ENCODE data around the gene PRR36. TPM values are rescaled to one million over a fixed set of nuclear protein-coding genes. Genes with fewer than 3 reads are reported as not detected.

The PRR36 gene
- polyA plus RNA-seq, 4 donors, result 0.22 to 0.47 TPM; not detected in 2

- Histone ChIP-seq H3K27ac (ENCODE audit: low read depth in 1 of 3, low read length in 2 of 3) (peak overlapping the region in 1 of 3 donors; percentile 49), H3K27me3 (ENCODE audit: control insufficient read depth in 3 of 3, insufficient read depth in 3 of 3, low read length in 3 of 3) (peaks cover 0 to 2% (median 0%) of the 10 kb centered on the region in 3 donors), H3K36me3 (ENCODE audit: control insufficient read depth in 3 of 3, insufficient read depth in 2 of 3, low read depth in 1 of 3, low read length in 3 of 3) (peaks cover 0 to 3% (median 0%) of the 10 kb centered on the region in 3 donors), H3K4me1 (ENCODE audit: control insufficient read depth in 3 of 3, insufficient read depth in 2 of 3, low read depth in 1 of 3, low read length in 2 of 3) (peaks cover 0 to 11% (median 7%) of the 10 kb centered on the region in 3 donors), H3K9me3 (ENCODE audit: control insufficient read depth in 2 of 2, insufficient read depth in 1 of 2, low read depth in 1 of 2, low read length in 1 of 2) (peaks cover 0 to 2% of the 10 kb centered on the region in 2 donors), H3K4me3 (ENCODE audit: low read depth in 1 of 3, low read length in 3 of 3) (no peak overlapping the region)
- FAIRE-seq (no peak), DNase-seq (peak; percentile 54 to 95)
- 37 to 63% (median 43%) methylated on average over 23 of the region's 23 CpGs for WGBS, 3 donors
These were observed 40.7 kb downstream of the PRR36 start for GRCh38 chr19:7833225-7834099.

GRCh38 chr19:7832781-7833180, 41.4 kb downstream of the PRR36 start:
- 53 to 65% (median 59%) methylated on average over 12 of the region's 12 CpGs for WGBS, 3 donors
- peaks cover 0 to 11% (median 7%) of the 10 kb centered on the region in 3 donors for H3K4me1 ChIP-seq (ENCODE audit: control insufficient read depth in 3 of 3, insufficient read depth in 2 of 3, low read depth in 1 of 3, low read length in 2 of 3)
- H3K9me3 ChIP-seq (ENCODE audit: control insufficient read depth in 2 of 2, insufficient read depth in 1 of 2, low read depth in 1 of 2, low read length in 1 of 2), result peaks cover 0 to 2% of the 10 kb centered on the region in 2 donors
- H3K36me3 ChIP-seq (ENCODE audit: control insufficient read depth in 3 of 3, insufficient read depth in 2 of 3, low read depth in 1 of 3, low read length in 3 of 3), result peaks cover 0 to 3% (median 0%) of the 10 kb centered on the region in 3 donors
- H3K27me3 ChIP-seq (ENCODE audit: control insufficient read depth in 3 of 3, insufficient read depth in 3 of 3, low read length in 3 of 3), result peaks cover 0 to 2% (median 0%) of the 10 kb centered on the region in 3 donors
- DNase-seq, result peak in 1 of 2 donors; percentile 18
- FAIRE-seq, result no peak
- no peak overlapping the region for H3K4me3 ChIP-seq (ENCODE audit: low read depth in 1 of 3, low read length in 3 of 3)
- peak overlapping the region in 1 of 3 donors; percentile 49 for H3K27ac ChIP-seq (ENCODE audit: low read depth in 1 of 3, low read length in 2 of 3)

- no peak overlapping the region for H3K27ac ChIP-seq (ENCODE audit: low read depth in 1 of 3, low read length in 2 of 3)
- H3K4me1 ChIP-seq (ENCODE audit: control insufficient read depth in 3 of 3, insufficient read depth in 2 of 3, low read depth in 1 of 3, low read length in 2 of 3), result peaks cover 0 to 11% (median 7%) of the 10 kb centered on the region in 3 donors
- H3K9me3 ChIP-seq (ENCODE audit: control insufficient read depth in 2 of 2, insufficient read depth in 1 of 2, low read depth in 1 of 2, low read length in 1 of 2), result peaks cover 0 to 2% of the 10 kb centered on the region in 2 donors
- H3K4me3 ChIP-seq (ENCODE audit: low read depth in 1 of 3, low read length in 3 of 3), result no peak overlapping the region
- FAIRE-seq (no peak), DNase-seq (no peak)
- peaks cover 0 to 5% (median 0%) of the 10 kb centered on the region in 3 donors for H3K27me3 ChIP-seq (ENCODE audit: control insufficient read depth in 3 of 3, insufficient read depth in 3 of 3, low read length in 3 of 3)
- WGBS, 3 donors, result 89 to 94% (median 92%) methylated on average over 17 of the region's 17 CpGs
- peaks cover 0 to 3% (median 0%) of the 10 kb centered on the region in 3 donors for H3K36me3 ChIP-seq (ENCODE audit: control insufficient read depth in 3 of 3, insufficient read depth in 2 of 3, low read depth in 1 of 3, low read length in 3 of 3)
These were observed 42.2 kb downstream of the PRR36 start for GRCh38 chr19:7832009-7832408.

- WGBS, 3 donors, result 61 to 70% (median 63%) methylated on average over 9 to 10 of the region's 10 CpGs
- peaks cover 0 to 11% (median 7%) of the 10 kb centered on the region in 3 donors for H3K4me1 ChIP-seq (ENCODE audit: control insufficient read depth in 3 of 3, insufficient read depth in 2 of 3, low read depth in 1 of 3, low read length in 2 of 3)
These were observed 42.7 kb downstream of the PRR36 start for GRCh38 chr19:7831452-7831851.

GRCh38 chr19:7830823-7831222, 43.4 kb downstream of the PRR36 start:
- Histone ChIP-seq H3K27ac (ENCODE audit: low read depth in 1 of 3, low read length in 2 of 3) (no peak overlapping the region), H3K4me3 (ENCODE audit: low read depth in 1 of 3, low read length in 3 of 3) (peak overlapping the region in 2 of 3 donors; percentile 49 to 67), H3K4me1 (ENCODE audit: control insufficient read depth in 3 of 3, insufficient read depth in 2 of 3, low read depth in 1 of 3, low read length in 2 of 3) (peaks cover 0 to 11% (median 7%) of the 10 kb centered on the region in 3 donors), H3K27me3 (ENCODE audit: control insufficient read depth in 3 of 3, insufficient read depth in 3 of 3, low read length in 3 of 3) (peaks cover 0 to 5% (median 0%) of the 10 kb centered on the region in 3 donors), H3K9me3 (ENCODE audit: control insufficient read depth in 2 of 2, insufficient read depth in 1 of 2, low read depth in 1 of 2, low read length in 1 of 2) (peaks cover 0 to 2% of the 10 kb centered on the region in 2 donors), H3K36me3 (ENCODE audit: control insufficient read depth in 3 of 3, insufficient read depth in 2 of 3, low read depth in 1 of 3, low read length in 3 of 3) (peaks cover 0 to 3% (median 0%) of the 10 kb centered on the region in 3 donors)
- no peak for FAIRE-seq
- WGBS, 3 donors, result 18 to 39% (median 36%) methylated on average over 5 to 7 of the region's 7 CpGs
- no peak for DNase-seq

More at GRCh38 chr19:7831452-7831851, 42.7 kb downstream of the PRR36 start:
- Histone ChIP-seq H3K36me3 (ENCODE audit: control insufficient read depth in 3 of 3, insufficient read depth in 2 of 3, low read depth in 1 of 3, low read length in 3 of 3) (peaks cover 0 to 3% (median 0%) of the 10 kb centered on the region in 3 donors), H3K9me3 (ENCODE audit: control insufficient read depth in 2 of 2, insufficient read depth in 1 of 2, low read depth in 1 of 2, low read length in 1 of 2) (peaks cover 0 to 2% of the 10 kb centered on the region in 2 donors), H3K27ac (ENCODE audit: low read depth in 1 of 3, low read length in 2 of 3) (no peak overlapping the region), H3K27me3 (ENCODE audit: control insufficient read depth in 3 of 3, insufficient read depth in 3 of 3, low read length in 3 of 3) (peaks cover 0 to 5% (median 0%) of the 10 kb centered on the region in 3 donors), H3K4me3 (ENCODE audit: low read depth in 1 of 3, low read length in 3 of 3) (no peak overlapping the region)
- peak in 1 of 2 donors; percentile 26 for DNase-seq
- no peak for FAIRE-seq

GRCh38 chr19:7830272-7830771, 43.9 kb downstream of the PRR36 start:
- WGBS, 3 donors, result 2 to 23% (median 8%) methylated on average over 3 to 53 of the region's 53 CpGs
- peaks cover 0 to 5% (median 0%) of the 10 kb centered on the region in 3 donors for H3K27me3 ChIP-seq (ENCODE audit: control insufficient read depth in 3 of 3, insufficient read depth in 3 of 3, low read length in 3 of 3)
- no peak for DNase-seq

GRCh38 chr19:7829561-7830271, 44.5 kb downstream of the PRR36 start, which contains the start of gene EVI5L:
TSS of gene EVI5L (plus strand) at chr19:7830218. CDS start at chr19:7846543, 16,325 bp downstream.
- peak within 1 kb of the TSS in 1 of 3 donors; percentile 61 for H3K27ac ChIP-seq (ENCODE audit: low read depth in 1 of 3, low read length in 2 of 3)
- WGBS, 3 donors, result 0 to 1% (median 0%) methylated on average over 42 to 45 of the region's 45 CpGs
- DNase-seq (peak; percentile 99 to 100), FAIRE-seq (peak; percentile 77)
- H3K27me3 ChIP-seq (ENCODE audit: control insufficient read depth in 3 of 3, insufficient read depth in 3 of 3, low read length in 3 of 3), result peaks cover 0 to 5% (median 0%) of the 10 kb centered on the region in 3 donors
- H3K9me3 ChIP-seq (ENCODE audit: control insufficient read depth in 2 of 2, insufficient read depth in 1 of 2, low read depth in 1 of 2, low read length in 1 of 2), result no peaks in the 10 kb centered on the region
- H3K36me3 ChIP-seq (ENCODE audit: control insufficient read depth in 3 of 3, insufficient read depth in 2 of 3, low read depth in 1 of 3, low read length in 3 of 3), result peaks cover 0 to 3% (median 0%) of the 10 kb centered on the region in 3 donors
- H3K4me3 ChIP-seq (ENCODE audit: low read depth in 1 of 3, low read length in 3 of 3), result peak within 1 kb of the TSS; percentile 49 to 86 (median 67)
- peaks cover 0 to 11% (median 7%) of the 10 kb centered on the region in 3 donors for H3K4me1 ChIP-seq (ENCODE audit: control insufficient read depth in 3 of 3, insufficient read depth in 2 of 3, low read depth in 1 of 3, low read length in 2 of 3)

More at GRCh38 chr19:7830272-7830771, 43.9 kb downstream of the PRR36 start:
- no peak for FAIRE-seq
- Histone ChIP-seq H3K4me1 (ENCODE audit: control insufficient read depth in 3 of 3, insufficient read depth in 2 of 3, low read depth in 1 of 3, low read length in 2 of 3) (peaks cover 0 to 11% (median 7%) of the 10 kb centered on the region in 3 donors), H3K36me3 (ENCODE audit: control insufficient read depth in 3 of 3, insufficient read depth in 2 of 3, low read depth in 1 of 3, low read length in 3 of 3) (peaks cover 0 to 3% (median 0%) of the 10 kb centered on the region in 3 donors), H3K27ac (ENCODE audit: low read depth in 1 of 3, low read length in 2 of 3) (no peak overlapping the region), H3K9me3 (ENCODE audit: control insufficient read depth in 2 of 2, insufficient read depth in 1 of 2, low read depth in 1 of 2, low read length in 1 of 2) (no peaks in the 10 kb centered on the region), H3K4me3 (ENCODE audit: low read depth in 1 of 3, low read length in 3 of 3) (peak overlapping the region; percentile 49 to 86 (median 67))

Measured in small intestine (tissue), 7 donors.